GM12878 (cell line): ENCODE results near the gene SERINC5. TPM values are rescaled to one million over a fixed set of nuclear protein-coding genes. Genes with fewer than 3 reads are reported as not detected.

Experiments
- ATAC-seq: fragments of 200-7000 bp; cut with Tn5 transposase; 3 replicates; pipeline ENCODE4 v1.9.1; 2020; ENCODE audit warnings: mild to moderate bottlenecking, moderate library complexity
- BruUV-seq: library from RNA; stranded (reverse); fragments of 400-500 nt; replicated peaks from 2 replicates; lab custom pipeline; 2021; lab: Mats Ljungman, UMichigan
- CTCF ChIA-PET: fragments of 300-600 bp; sonication (Branson Sonifier 250); formaldehyde crosslinking; extraction: SDS; loops from one replicate; lab custom pipeline; 2021; ENCODE audit warnings: inconsistent platforms; lab: Yijun Ruan, JAX
- POLR2A ChIA-PET: fragments of 350-600 bp; formaldehyde crosslinking; extraction: SDS; loops from one replicate; lab custom pipeline; 2021; ENCODE audit warnings: inconsistent platforms; lab: Charles Lee
- RAD21 ChIA-PET: fragments of 300-600 bp; sonication (Branson Sonifier 250); formaldehyde crosslinking; loops from one replicate; lab custom pipeline; 2023; ENCODE audit warnings: antibody characterized with exemption; ENCODE audit not compliant: unreplicated experiment; lab: Charles Lee
- SMC1A ChIA-PET: fragments of 300-600 bp; sonication (Branson Sonifier 250); formaldehyde crosslinking; loops from one replicate; lab custom pipeline; 2023; ENCODE audit not compliant: unreplicated experiment, uncharacterized antibody; lab: Charles Lee
- DNase-seq: peaks from one replicate; pipeline ENCODE4 v3.0.0-alpha.2; 2011; ENCODE audit warnings: low read depth, low spot score
- FAIRE-seq: peaks from 3 replicates; lab custom pipeline; 2011; peaks lifted over from hg19 to GRCh38; lab: Jason Lieb, UNC
- H2AFZ ChIP-seq: 2 replicates; pipeline ENCODE4 v1.6.0; 2011; ENCODE audit warnings: low read depth, low read length, control low read depth; ENCODE audit not compliant: control insufficient read depth
- H3K27ac ChIP-seq: 2 replicates; pipeline ENCODE4 v1.5.1; 2011; ENCODE audit warnings: control low read depth; ENCODE audit not compliant: control insufficient read depth, insufficient read depth
- H3K27me3 ChIP-seq, 2 experiments: replicated peaks in 1 of 2; 2 replicates each; pipeline versions ENCODE4 v1.6.0 to v1.6.1; 2011; ENCODE audit warnings: low read length in 1 of 2; ENCODE audit not compliant: control insufficient read depth in 2 of 2, insufficient read depth in 2 of 2
- H3K36me3 ChIP-seq, 2 experiments: 2 replicates each; pipeline ENCODE4 v1.5.1; 2011; ENCODE audit warnings: low read length in 1 of 2; ENCODE audit not compliant: control insufficient read depth in 2 of 2, insufficient read depth in 2 of 2
- H3K4me1 ChIP-seq: 2 replicates; pipeline ENCODE4 v1.6.1; 2011; ENCODE audit warnings: mild to moderate bottlenecking, low read length, moderate library complexity, mixed read lengths; ENCODE audit not compliant: control insufficient read depth, insufficient read depth
- H3K4me2 ChIP-seq: 2 replicates; pipeline ENCODE4 v1.6.0; 2011; ENCODE audit warnings: control low read depth; ENCODE audit not compliant: control insufficient read depth, insufficient read depth
- H3K4me3 ChIP-seq: fragments of 200-600 bp; sonication (generic); 2 replicates; pipeline ENCODE4 v1.5.1; 2016
- H3K79me2 ChIP-seq: 2 replicates; pipeline ENCODE4 v1.6.0; 2011; ENCODE audit warnings: low read length; ENCODE audit not compliant: control insufficient read depth, insufficient read depth
- H3K9ac ChIP-seq: 2 replicates; pipeline ENCODE4 v1.8.0; 2011; ENCODE audit warnings: low read length, control low read depth, mixed read lengths; ENCODE audit not compliant: control insufficient read depth, insufficient read depth
- H3K9me3 ChIP-seq: replicated peaks from 3 replicates; pipeline ENCODE4 v1.5.1; 2011; ENCODE audit warnings: mild to moderate bottlenecking, low read length; ENCODE audit not compliant: control insufficient read depth, insufficient read depth
- H4K20me1 ChIP-seq: 2 replicates; pipeline ENCODE4 v1.6.0; 2011; ENCODE audit not compliant: control insufficient read depth, insufficient read depth
- CHD1 ChIP-seq: IDR thresholded peaks from 2 replicates; pipeline ENCODE4 v1.6.1; 2012; ENCODE audit warnings: low read depth, low read length, improper control_type of control experiment
- CTCF ChIP-seq, 3 experiments: IDR thresholded peaks in 2 of 3; conservative IDR thresholded peaks in 1 of 3; 2 replicates each; pipeline ENCODE4 v1.5.1; 2011; ENCODE audit warnings: low read depth in 3 of 3, low read length in 3 of 3, mild to moderate bottlenecking in 3 of 3, control low read depth in 2 of 3, moderate library complexity in 2 of 3, inconsistent platforms in 1 of 3, mixed read lengths in 1 of 3; ENCODE audit not compliant: control insufficient read depth in 2 of 3, insufficient read depth in 1 of 3; ENCODE audit errors: extremely low read depth in 1 of 3
- FOXM1 ChIP-seq: IDR thresholded peaks from 2 replicates; pipeline ENCODE4 v1.6.1; 2012; ENCODE audit warnings: low read depth, mild to moderate bottlenecking, inconsistent platforms, low read length, moderate library complexity
- IKZF2 ChIP-seq, 2 experiments: fragments of 450-650 bp; IDR thresholded peaks; 2 replicates each; pipeline ENCODE4 v1.6.1; 2017; ENCODE audit warnings: mild to moderate bottlenecking in 2 of 2, moderate library complexity in 2 of 2
- MYB ChIP-seq: fragments of 150-350 bp; IDR thresholded peaks from 2 replicates; pipeline ENCODE4 v1.6.1; 2014; ENCODE audit warnings: mild to moderate bottlenecking, low read depth, low read length, borderline replicate concordance
- SKIL ChIP-seq: fragments of 450-650 bp; IDR thresholded peaks from 2 replicates; pipeline ENCODE4 v1.6.1; 2017; ENCODE audit warnings: mild to moderate bottlenecking, low read depth, inconsistent platforms; ENCODE audit not compliant: poor library complexity, severe bottlenecking
- SMAD1 ChIP-seq: fragments of 450-650 bp; IDR thresholded peaks from 2 replicates; pipeline ENCODE4 v1.6.1; 2018; ENCODE audit warnings: mild to moderate bottlenecking, low read depth; ENCODE audit not compliant: partially characterized antibody
- ZBTB33 ChIP-seq: fragments of 450-650 bp; IDR thresholded peaks from 2 replicates; pipeline ENCODE4 v1.6.1; 2017; ENCODE audit warnings: mild to moderate bottlenecking
- ZNF384 ChIP-seq: IDR thresholded peaks from 2 replicates; pipeline ENCODE4 v1.6.1; 2012; ENCODE audit warnings: low read depth, mild to moderate bottlenecking, low read length, improper control_type of control experiment, borderline replicate concordance
- WGBS: methylation state at CpG from one replicate; pipeline ENCODE4 v1.1.6; 2016; ENCODE audit warnings: low lambda C conversion rate; ENCODE audit not compliant: insufficient replicate concordance, insufficient coverage; ENCODE audit errors: missing lambda C conversion rate; 5-methylcytosine and 5-hydroxymethylcytosine counted together
- in situ Hi-C: fragments of 300-500 bp; cut with MboI; formaldehyde crosslinking; loops from 9 replicates; pipeline ENCODE4 v1.14.3; 2018; ENCODE audit warnings: mixed read lengths
- intact Hi-C: fragments of 100-400 bp; cut with micrococcal nuclease; formaldehyde crosslinking; loops from one replicate; pipeline ENCODE4 v1.14.2; 2022; ENCODE audit not compliant: unreplicated experiment
- polyA plus RNA-seq, 11 experiments: library from polyadenylated mRNA; depleted of rRNA in 4 of 11; unstranded in 6 of 11; stranded (reverse) in 5 of 11; fragments of >200 nt; fragmentation: Nextera tagmentation in 4 of 11; fragmentation: Illumina TruSeq in 1 of 11; extraction: Ambion mirVana in 4 of 11; extraction: Trizol in 1 of 11; gene quantifications; 1 replicate in 1 of 11; 2 replicates in 10 of 11; pipeline versions ENCODE4 v1.2.1 to v1.2.3, GENCODE V29; 2011 to 2016; ENCODE audit warnings: inconsistent platforms in 2 of 11, missing spikeins in 2 of 11, low read depth in 1 of 11
- total RNA-seq, 4 experiments: library from RNA; depleted of rRNA in 3 of 4; stranded (reverse); fragments of >200 nt in 3 of 4; fragmentation: Illumina TruSeq in 1 of 4; extraction: Trizol in 1 of 4; gene quantifications; 2 replicates each; pipeline versions ENCODE4 v1.2.1 to v1.2.3, GENCODE V29; 2013 to 2021

SERINC5 gene
- total and polyA plus RNA-seq, 10 of the 15 experiments (the other 5 are each of a cell fraction or from before 2014, with no cell fraction given), result 0.66 to 7.0 (median 2.8) TPM

GRCh38 chr5:80238097-80238496 is 17.8 kb downstream of the SERINC5 start:
- CTCF ChIA-PET, result interaction anchor here (0.5 to 0.6 kb wide), 2 partner anchors 67 to 420 kb away, joined by 3 to 4 read pairs; no protein-coding TSS in a partner anchor
- H3K4me2 ChIP-seq, result no peak overlapping the region
- no peaks in the 10 kb centered on the region for H3K79me2 ChIP-seq
- H3K9ac ChIP-seq, result no peak overlapping the region
- H3K36me3 ChIP-seq, result no peaks in the 10 kb centered on the region
- FAIRE-seq, result no peak
- H4K20me1 ChIP-seq, result no peaks in the 10 kb centered on the region
- no peak overlapping the region for H3K27ac ChIP-seq
- H2AFZ ChIP-seq, result no peak overlapping the region
- no peaks in the 10 kb centered on the region for H3K4me1 ChIP-seq
- in situ Hi-C loops (no loop called here), intact Hi-C loops (no loop called here)
- H3K4me3 ChIP-seq, result no peak overlapping the region
- WGBS, result 36% methylated on average over 7 of the region's 7 CpGs
- TF ChIP-seq SKIL (no peak), FOXM1 (no peak), CHD1 (no peak), IKZF2 (IDR thresholded peaks at IDR 0.05) (no peak), ZNF384 (no peak), CTCF (IDR thresholded peaks at IDR 0.05 in 2 of 3, conservative IDR thresholded peaks at IDR 0.05 in 1 of 3; ENCODE audit: control insufficient read depth in 2 of 3, extremely low read depth in 1 of 3, insufficient read depth in 1 of 3, low read depth in 3 of 3, low read length in 3 of 3) (no peak), SMAD1 (no peak), ZBTB33 (no peak), MYB (no peak)
- BruUV-seq, result no TSS peak
- SMC1A ChIA-PET, result interaction anchor here (0.9 to 3.5 kb wide), 8 partner anchors 9 to 112 kb away, joined by 3 to 29 read pairs (median 10); partner anchors contain the start of gene SERINC5
- peaks cover 18% of the 10 kb centered on the region for H3K9me3 ChIP-seq
- no peak for DNase-seq
- ATAC-seq, result peak; percentile 56; the same call in 2 of the 3 replicates
- RAD21 ChIA-PET, result interaction anchor here (0.6 to 1.9 kb wide), 4 partner anchors 9 to 112 kb away, joined by 3 to 6 read pairs (median 4); no protein-coding TSS in a partner anchor
- H3K27me3 ChIP-seq, result no peaks in the 10 kb centered on the region
- POLR2A ChIA-PET, result interaction anchor here (0.6 to 3.7 kb wide), 8 partner anchors 10 to 1399 kb away, joined by 3 to 18 read pairs (median 6); partner anchors contain the start of gene SERINC5
